ENCODE data around the gene HRH1.

DNA sequence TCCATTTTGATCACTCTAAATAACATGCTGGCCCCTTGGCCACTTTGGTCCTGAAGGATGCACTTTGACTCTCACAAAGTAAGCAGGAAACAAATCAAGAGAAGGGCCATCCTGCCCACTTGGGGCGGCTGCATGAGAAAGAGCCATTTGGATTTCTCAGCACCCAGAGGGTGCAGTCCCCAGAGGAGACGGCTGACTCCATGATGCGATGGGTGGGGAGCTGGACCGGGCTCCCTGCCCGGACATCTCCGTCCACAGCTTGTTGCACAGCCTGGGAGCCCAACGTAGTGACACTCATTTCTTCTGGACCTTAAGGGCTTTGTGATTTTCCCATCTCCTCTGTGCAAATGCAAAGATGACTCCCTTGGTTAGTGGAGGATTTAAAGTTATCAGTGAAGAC is 4.0 kb upstream of the HRH1 start:
- TF ChIP-seq, protein P1, sequence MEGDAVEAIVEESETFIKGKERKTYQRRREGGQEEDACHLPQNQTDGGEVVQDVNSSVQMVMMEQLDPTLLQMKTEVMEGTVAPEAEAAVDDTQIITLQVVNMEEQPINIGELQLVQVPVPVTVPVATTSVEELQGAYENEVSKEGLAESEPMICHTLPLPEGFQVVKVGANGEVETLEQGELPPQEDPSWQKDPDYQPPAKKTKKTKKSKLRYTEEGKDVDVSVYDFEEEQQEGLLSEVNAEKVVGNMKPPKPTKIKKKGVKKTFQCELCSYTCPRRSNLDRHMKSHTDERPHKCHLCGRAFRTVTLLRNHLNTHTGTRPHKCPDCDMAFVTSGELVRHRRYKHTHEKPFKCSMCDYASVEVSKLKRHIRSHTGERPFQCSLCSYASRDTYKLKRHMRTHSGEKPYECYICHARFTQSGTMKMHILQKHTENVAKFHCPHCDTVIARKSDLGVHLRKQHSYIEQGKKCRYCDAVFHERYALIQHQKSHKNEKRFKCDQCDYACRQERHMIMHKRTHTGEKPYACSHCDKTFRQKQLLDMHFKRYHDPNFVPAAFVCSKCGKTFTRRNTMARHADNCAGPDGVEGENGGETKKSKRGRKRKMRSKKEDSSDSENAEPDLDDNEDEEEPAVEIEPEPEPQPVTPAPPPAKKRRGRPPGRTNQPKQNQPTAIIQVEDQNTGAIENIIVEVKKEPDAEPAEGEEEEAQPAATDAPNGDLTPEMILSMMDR (IDR thresholded peaks at IDR 0.05; ENCODE audit: insufficient read depth, low read length, poor library complexity, severe bottlenecking) = no peak
- TF ChIP-seq EZH2phosphoT487 (conservative IDR thresholded peaks at IDR 0.05; ENCODE audit: low read length) = no peak
